ENCODE data around the gene DPY30. TPM values are rescaled to one million over a fixed set of nuclear protein-coding genes. Genes with fewer than 3 reads are reported as not detected.

Gene DPY30
- total RNA-seq, 1 donor from 2014 or later = 70.1 TPM

- H3K36me3 Mint-ChIP-seq (ENCODE audit: low read depth, unreplicated experiment) = no peaks in the 10 kb centered on the region
- H3K27me3 Mint-ChIP-seq (ENCODE audit: unreplicated experiment) = no peaks in the 10 kb centered on the region
- no peaks in the 10 kb centered on the region for H3K9me3 Mint-ChIP-seq (ENCODE audit: unreplicated experiment)
- peak overlapping the region; percentile 33 for H3K27ac Mint-ChIP-seq (ENCODE audit: unreplicated experiment)
- DNase-seq (ENCODE audit: low spot score) = peak; percentile 6
- no peak overlapping the region for H3K4me3 Mint-ChIP-seq (ENCODE audit: unreplicated experiment)
- H3K4me1 Mint-ChIP-seq (ENCODE audit: unreplicated experiment) = peaks cover 12% of the 10 kb centered on the region
- no peak for TF ChIP-seq CTCF (IDR thresholded peaks at IDR 0.05; ENCODE audit: unreplicated experiment)
Measured at GRCh38 chr2:31980674-31981356, 58.8 kb downstream of the DPY30 start.

GRCh38 chr2:31979956-31980355, 59.6 kb downstream of the DPY30 start:
- TF ChIP-seq CTCF (IDR thresholded peaks at IDR 0.05; ENCODE audit: unreplicated experiment) = no peak
- Mint-ChIP-seq H3K4me1 (ENCODE audit: unreplicated experiment) (peaks cover 12% of the 10 kb centered on the region), H3K27me3 (ENCODE audit: unreplicated experiment) (no peaks in the 10 kb centered on the region), H3K9me3 (ENCODE audit: unreplicated experiment) (no peaks in the 10 kb centered on the region), H3K36me3 (ENCODE audit: low read depth, unreplicated experiment) (no peaks in the 10 kb centered on the region), H3K4me3 (ENCODE audit: unreplicated experiment) (no peak overlapping the region), H3K27ac (ENCODE audit: unreplicated experiment) (no peak overlapping the region)
- no peak for DNase-seq (ENCODE audit: low spot score)

GRCh38 chr2:31979018-31979417, 60.6 kb downstream of the DPY30 start:
- no peak for DNase-seq (ENCODE audit: low spot score)
- Mint-ChIP-seq H3K4me3 (ENCODE audit: unreplicated experiment) (no peak overlapping the region), H3K4me1 (ENCODE audit: unreplicated experiment) (peaks cover 12% of the 10 kb centered on the region), H3K9me3 (ENCODE audit: unreplicated experiment) (no peaks in the 10 kb centered on the region), H3K27ac (ENCODE audit: unreplicated experiment) (no peak overlapping the region), H3K27me3 (ENCODE audit: unreplicated experiment) (no peaks in the 10 kb centered on the region), H3K36me3 (ENCODE audit: low read depth, unreplicated experiment) (no peaks in the 10 kb centered on the region)
- no peak for TF ChIP-seq CTCF (IDR thresholded peaks at IDR 0.05; ENCODE audit: unreplicated experiment)

DNA sequence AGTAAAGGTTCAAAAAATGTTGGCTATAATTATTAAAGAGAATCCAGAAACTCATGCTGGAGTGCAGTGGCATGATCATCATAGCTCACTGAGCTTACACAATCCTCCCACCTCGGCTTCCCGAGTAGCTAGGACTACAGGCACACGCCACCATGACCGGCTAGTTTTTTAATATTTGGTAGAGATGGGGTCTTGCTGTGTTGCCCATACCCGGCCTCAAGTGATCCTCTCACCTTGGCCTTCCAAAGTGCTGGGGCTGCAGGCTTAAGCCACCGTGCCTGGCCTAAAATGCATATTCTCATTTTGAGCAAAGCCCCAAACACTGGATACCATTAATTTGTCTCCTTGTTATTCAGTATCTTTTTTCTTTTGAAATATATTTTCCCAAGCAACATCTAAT, 61.2 kb downstream of the DPY30 start:
- Mint-ChIP-seq H3K4me1 (ENCODE audit: unreplicated experiment) (peaks cover 12% of the 10 kb centered on the region), H3K27ac (ENCODE audit: unreplicated experiment) (no peak overlapping the region), H3K36me3 (ENCODE audit: low read depth, unreplicated experiment) (no peaks in the 10 kb centered on the region), H3K27me3 (ENCODE audit: unreplicated experiment) (no peaks in the 10 kb centered on the region), H3K9me3 (ENCODE audit: unreplicated experiment) (no peaks in the 10 kb centered on the region), H3K4me3 (ENCODE audit: unreplicated experiment) (no peak overlapping the region)
- no peak for TF ChIP-seq CTCF (IDR thresholded peaks at IDR 0.05; ENCODE audit: unreplicated experiment)
- no peak for DNase-seq (ENCODE audit: low spot score)

Other genes starting within 250 kb of the DPY30 start
- gene MEMO1, start 28.8 kb downstream of the DPY30 start, total RNA-seq (ENCODE audit: unreplicated experiment) = 59.6 TPM
- gene SPAST, start 23.8 kb upstream of the DPY30 start, total RNA-seq (ENCODE audit: unreplicated experiment) = 33.8 TPM
- 24.7 TPM for gene SLC30A6, start 126.1 kb upstream of the DPY30 start, total RNA-seq (ENCODE audit: unreplicated experiment)
- not detected for gene NLRC4, start 225.1 kb upstream of the DPY30 start, total RNA-seq (ENCODE audit: unreplicated experiment)
- gene YIPF4, start 238.1 kb upstream of the DPY30 start, total RNA-seq (ENCODE audit: unreplicated experiment) = 58.0 TPM